ENCODE data around the gene ARHGAP25.

Gene ARHGAP25

GRCh38 chr2:68751397-68752339 is 17.1 kb downstream of the ARHGAP25 start:
- Histone ChIP-seq H3F3A (ENCODE audit: control insufficient read depth, insufficient read depth) (no peaks in the 10 kb centered on the region), H3K4me3 (ENCODE audit: low read length) (peak overlapping the region; percentile 40), H3K27me3 (ENCODE audit: control insufficient read depth, low read length) (no peaks in the 10 kb centered on the region), H3K79me2 (ENCODE audit: control insufficient read depth, low read length) (peaks cover 30% of the 10 kb centered on the region), H3K36me3 (ENCODE audit: control insufficient read depth, low read length) (peaks cover 8% of the 10 kb centered on the region), H3K4me1 (ENCODE audit: control insufficient read depth, low read length) (peaks cover 43% of the 10 kb centered on the region), H3K9me2 (replicated peaks; ENCODE audit: control insufficient read depth, low read length) (no peaks in the 10 kb centered on the region), H3K27ac (ENCODE audit: low read depth, low read length) (no peak overlapping the region), H3K9me3 (ENCODE audit: control insufficient read depth, insufficient read depth, low read length) (peaks cover 6% of the 10 kb centered on the region; the same call in 1 of the 2 replicates), H4K20me1 (ENCODE audit: control insufficient read depth, insufficient read depth, low read depth, low read length) (no peaks in the 10 kb centered on the region), H3K4me2 (ENCODE audit: low read length) (peak overlapping the region; percentile 58)
- TF ChIP-seq EZH2phosphoT487 (IDR thresholded peaks at IDR 0.05; ENCODE audit: borderline replicate concordance, low read length): no peak
- TF ChIP-seq CTCF (IDR thresholded peaks at IDR 0.05; ENCODE audit: low read depth, low read length, poor library complexity, severe bottlenecking): peak; percentile 94

GRCh38 chr2:68753318-68753717 is 18.7 kb downstream of the ARHGAP25 start:
- Histone ChIP-seq H3K79me2 (ENCODE audit: control insufficient read depth, low read length) (peaks cover 27% of the 10 kb centered on the region), H3K4me3 (ENCODE audit: low read length) (no peak overlapping the region), H3K36me3 (ENCODE audit: control insufficient read depth, low read length) (peaks cover 9% of the 10 kb centered on the region), H4K20me1 (ENCODE audit: control insufficient read depth, insufficient read depth, low read depth, low read length) (no peaks in the 10 kb centered on the region), H3K9me3 (ENCODE audit: control insufficient read depth, insufficient read depth, low read length) (peaks cover 6% of the 10 kb centered on the region; the same call in 1 of the 2 replicates), H3K4me2 (ENCODE audit: low read length) (no peak overlapping the region), H3K9me2 (replicated peaks; ENCODE audit: control insufficient read depth, low read length) (no peaks in the 10 kb centered on the region), H3F3A (ENCODE audit: control insufficient read depth, insufficient read depth) (no peaks in the 10 kb centered on the region), H3K4me1 (ENCODE audit: control insufficient read depth, low read length) (peaks cover 28% of the 10 kb centered on the region), H3K27ac (ENCODE audit: low read depth, low read length) (no peak overlapping the region), H3K27me3 (ENCODE audit: control insufficient read depth, low read length) (no peaks in the 10 kb centered on the region)
- no peak for TF ChIP-seq CTCF (IDR thresholded peaks at IDR 0.05; ENCODE audit: low read depth, low read length, poor library complexity, severe bottlenecking)

GRCh38 chr2:68755071-68755470 is 20.5 kb downstream of the ARHGAP25 start:
- Histone ChIP-seq H3K79me2 (ENCODE audit: control insufficient read depth, low read length) (peaks cover 22% of the 10 kb centered on the region), H3F3A (ENCODE audit: control insufficient read depth, insufficient read depth) (peaks cover under 1% of the 10 kb centered on the region; the same call in 1 of the 2 replicates), H3K9me2 (replicated peaks; ENCODE audit: control insufficient read depth, low read length) (no peaks in the 10 kb centered on the region), H3K4me2 (ENCODE audit: low read length) (no peak overlapping the region), H3K4me3 (ENCODE audit: low read length) (no peak overlapping the region), H3K27ac (ENCODE audit: low read depth, low read length) (no peak overlapping the region), H4K20me1 (ENCODE audit: control insufficient read depth, insufficient read depth, low read depth, low read length) (no peaks in the 10 kb centered on the region), H3K4me1 (ENCODE audit: control insufficient read depth, low read length) (peaks cover 15% of the 10 kb centered on the region), H3K27me3 (ENCODE audit: control insufficient read depth, low read length) (no peaks in the 10 kb centered on the region), H3K36me3 (ENCODE audit: control insufficient read depth, low read length) (peaks cover 9% of the 10 kb centered on the region), H3K9me3 (ENCODE audit: control insufficient read depth, insufficient read depth, low read length) (peaks cover 6% of the 10 kb centered on the region; the same call in 1 of the 2 replicates)
- TF ChIP-seq EZH2phosphoT487 (IDR thresholded peaks at IDR 0.05; ENCODE audit: borderline replicate concordance, low read length): no peak
- TF ChIP-seq CTCF (IDR thresholded peaks at IDR 0.05; ENCODE audit: low read depth, low read length, poor library complexity, severe bottlenecking): no peak
